PFSK-1 (cell line): ENCODE measurements around the gene EEF1AKMT3.

Source experiments
- FOXP2 ChIP-seq: optimal IDR thresholded peaks from 2 replicates; pipeline ENCODE3; 2011; ENCODE audit warnings: borderline replicate concordance, control low read depth, inconsistent platforms; ENCODE audit not compliant: insufficient read depth; ENCODE audit errors: extremely low read length, extremely low read depth
- REST ChIP-seq, 2 experiments: IDR thresholded peaks; 2 replicates each; pipeline versions ENCODE4 v1.6.1 to v1.8.0; 2011 to 2012; ENCODE audit warnings: low read depth in 2 of 2, low read length in 2 of 2, control low read depth in 1 of 2, inconsistent platforms in 1 of 2, mild to moderate bottlenecking in 1 of 2, moderate library complexity in 1 of 2; ENCODE audit not compliant: insufficient read depth in 1 of 2
- SIN3A ChIP-seq: IDR thresholded peaks from 2 replicates; pipeline ENCODE4 v1.6.1; 2012; ENCODE audit warnings: mild to moderate bottlenecking, low read length, moderate library complexity, borderline replicate concordance; ENCODE audit not compliant: insufficient read depth
- TAF1 ChIP-seq: IDR thresholded peaks from 2 replicates; pipeline ENCODE4 v1.6.1; 2012; ENCODE audit warnings: low read length, control low read depth, borderline replicate concordance; ENCODE audit not compliant: insufficient read depth

GRCh38 chr12:57777367-57777766 is 5.0 kb downstream of the EEF1AKMT3 start:
- TF ChIP-seq TAF1 (no peak), SIN3A (no peak), REST (IDR thresholded peaks at IDR 0.05; ENCODE audit: insufficient read depth in 1 of 2, low read depth in 2 of 2, low read length in 2 of 2) (no peak), FOXP2 (no peak)
